ENCODE results near the gene THBS2. TPM values are rescaled to one million over a fixed set of nuclear protein-coding genes. Genes with fewer than 3 reads are reported as not detected.

The THBS2 gene
- total and polyA plus RNA-seq, 2 donors (not counting 3 experiments of a cell fraction or from before 2014, with no cell fraction given) = 0.08 TPM; not detected in 1

GRCh38 chr6:169186496-169187169 is 67.0 kb downstream of the THBS2 start:
- no peaks in the 10 kb centered on the region for H3K79me2 ChIP-seq (ENCODE audit: control insufficient read depth, insufficient read depth, low read length)

More at GRCh38 chr6:169186496-169187169, 67.0 kb downstream of the THBS2 start:
- FAIRE-seq (no peak), DNase-seq (ENCODE audit: low read depth, low spot score) (no peak)
- no peaks in the 10 kb centered on the region for H4K20me1 ChIP-seq (replicated peaks; ENCODE audit: control insufficient read depth, extremely low read depth, insufficient read depth, low read length)
- dilution Hi-C loops (cut with MboI; ENCODE audit: extremely low pct_ligation_motif_present, low sequenced_read_pairs) (no loop called here), intact Hi-C loops (cut with micrococcal nuclease) (no loop called here)
- CTCF ChIA-PET = no interaction called here
- POLR2A ChIA-PET = no interaction called here
- H3K27me3 ChIP-seq (ENCODE audit: control insufficient read depth in 2 of 2, insufficient read depth in 2 of 2, low read length in 2 of 2) = no peaks in the 10 kb centered on the region
- H2AFZ ChIP-seq (ENCODE audit: low read depth, low read length) = no peak overlapping the region
- H3K9me1 ChIP-seq (replicated peaks; ENCODE audit: control insufficient read depth, extremely low read depth, insufficient read depth, low read length) = no peaks in the 10 kb centered on the region
- no peak overlapping the region for H3K9ac ChIP-seq (replicated peaks; ENCODE audit: extremely low read depth, insufficient read depth, low read length)
- BruUV-seq (replicated peaks) = no TSS peak
- H3K4me1 ChIP-seq (ENCODE audit: control insufficient read depth, extremely low read depth, insufficient read depth, low read length) = no peaks in the 10 kb centered on the region
- H3K4me2 ChIP-seq (ENCODE audit: insufficient read depth, low read length) = no peak overlapping the region
- no peak for TF ChIP-seq POLR2A (IDR thresholded peaks at IDR 0.05; ENCODE audit: low read depth, low read length)
- no peak for TF ChIP-seq MYC (IDR thresholded peaks at IDR 0.05; ENCODE audit: low read depth, low read length)
- TF ChIP-seq JUN (IDR thresholded peaks at IDR 0.05; ENCODE audit: borderline replicate concordance, insufficient read depth, insufficient read length, low read depth) = no peak
- no peak for TF ChIP-seq FOS (IDR thresholded peaks at IDR 0.05; ENCODE audit: borderline replicate concordance, insufficient read depth, low read length)
- no peak for TF ChIP-seq GATA2 (IDR thresholded peaks at IDR 0.05; ENCODE audit: insufficient read depth, insufficient read length, low read depth, low read length)
- no peak for TF ChIP-seq EZH2 (IDR thresholded peaks at IDR 0.05; ENCODE audit: borderline replicate concordance, low read depth, low read length, severe bottlenecking)
- TF ChIP-seq POLR2AphosphoS5 (IDR thresholded peaks at IDR 0.05; ENCODE audit: insufficient read depth, low read depth, low read length) = no peak
- no peak for TF ChIP-seq MAX (IDR thresholded peaks at IDR 0.05; ENCODE audit: insufficient read depth, insufficient read length)
- no peak for TF ChIP-seq CTCF (IDR thresholded peaks at IDR 0.05; ENCODE audit: extremely low read depth in 1 of 2, insufficient read depth in 1 of 2, low read depth in 1 of 2, low read length in 2 of 2)
- no peak overlapping the region for H3K4me3 ChIP-seq (replicated peaks in 1 of 3; ENCODE audit: insufficient read depth in 1 of 3, low read depth in 1 of 3, low read length in 3 of 3)
- no peaks in the 10 kb centered on the region for H3K36me3 ChIP-seq (ENCODE audit: control insufficient read depth in 2 of 2, extremely low read depth in 1 of 2, insufficient read depth in 2 of 2, low read length in 2 of 2)
- H3K9me3 ChIP-seq (replicated peaks; ENCODE audit: control insufficient read depth, insufficient read depth, low read length) = no peaks in the 10 kb centered on the region
- H3K27ac ChIP-seq (ENCODE audit: insufficient read depth, low read depth, low read length) = no peak overlapping the region
